GM12891 (cell line): ENCODE measurements around the gene MICU2.

ENCODE experiments used
- PAX5 ChIP-seq: IDR thresholded peaks from 2 replicates; pipeline ENCODE4 v1.6.1; 2011; ENCODE audit warnings: low read length, moderate library complexity, mild to moderate bottlenecking; ENCODE audit not compliant: insufficient read depth, severe bottlenecking
- POLR2A ChIP-seq: IDR thresholded peaks from 2 replicates; pipeline ENCODE4 v1.6.1; 2011; ENCODE audit warnings: low read depth, low read length, control low read depth
- POLR2AphosphoS5 ChIP-seq: IDR thresholded peaks from 2 replicates; pipeline ENCODE4 v1.6.1; 2011; ENCODE audit warnings: low read depth, low read length, control low read depth
- POU2F2 ChIP-seq: IDR thresholded peaks from 2 replicates; pipeline ENCODE4 v1.6.1; 2011; ENCODE audit warnings: low read depth, mild to moderate bottlenecking, control low read depth, low read length, moderate library complexity
- SPI1 ChIP-seq: IDR thresholded peaks from 2 replicates; pipeline ENCODE4 v1.6.1; 2011; ENCODE audit warnings: low read depth, low read length, control low read depth
- TAF1 ChIP-seq: IDR thresholded peaks from 2 replicates; pipeline ENCODE4 v1.6.1; 2011; ENCODE audit warnings: low read depth, low read length, control low read depth

DNA sequence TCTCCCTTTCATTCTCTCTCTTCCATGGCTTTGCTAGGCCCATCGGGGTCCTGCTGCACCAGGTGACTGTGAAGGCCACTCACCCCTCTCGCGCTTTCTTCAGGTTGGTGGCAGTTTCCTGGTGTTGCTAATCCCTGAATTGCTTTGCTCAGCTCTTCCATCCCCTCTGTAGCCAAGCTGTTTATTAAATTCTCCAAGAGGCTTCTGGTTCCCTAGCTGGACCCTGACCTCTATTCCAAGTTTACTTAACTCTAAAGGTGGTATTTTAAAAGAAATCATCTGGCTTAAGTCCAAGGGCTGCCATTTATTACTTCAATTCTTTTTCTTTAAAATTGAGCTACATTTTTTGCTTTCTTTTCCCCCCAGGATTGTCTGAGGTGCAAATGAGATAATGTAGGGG is 32.7 kb upstream of the MICU2 start:
- no peak for TF ChIP-seq POLR2A
- no peak for TF ChIP-seq TAF1
- no peak for TF ChIP-seq POLR2AphosphoS5
- TF ChIP-seq PAX5: no peak
- no peak for TF ChIP-seq SPI1
- no peak for TF ChIP-seq POU2F2
